GM18519 (cell line): Measurements from ENCODE around the gene PRSS33.

Experiments used
- ATAC-seq: cut with Tn5 transposase; IDR thresholded peaks from one replicate; pipeline ENCODE4 v1.9.1; 2021; ENCODE audit warnings: mild to moderate bottlenecking, moderate library complexity; ENCODE audit not compliant: unreplicated experiment, low FRiP score

The PRSS33 gene, protein sequence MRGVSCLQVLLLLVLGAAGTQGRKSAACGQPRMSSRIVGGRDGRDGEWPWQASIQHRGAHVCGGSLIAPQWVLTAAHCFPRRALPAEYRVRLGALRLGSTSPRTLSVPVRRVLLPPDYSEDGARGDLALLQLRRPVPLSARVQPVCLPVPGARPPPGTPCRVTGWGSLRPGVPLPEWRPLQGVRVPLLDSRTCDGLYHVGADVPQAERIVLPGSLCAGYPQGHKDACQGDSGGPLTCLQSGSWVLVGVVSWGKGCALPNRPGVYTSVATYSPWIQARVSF

DNA sequence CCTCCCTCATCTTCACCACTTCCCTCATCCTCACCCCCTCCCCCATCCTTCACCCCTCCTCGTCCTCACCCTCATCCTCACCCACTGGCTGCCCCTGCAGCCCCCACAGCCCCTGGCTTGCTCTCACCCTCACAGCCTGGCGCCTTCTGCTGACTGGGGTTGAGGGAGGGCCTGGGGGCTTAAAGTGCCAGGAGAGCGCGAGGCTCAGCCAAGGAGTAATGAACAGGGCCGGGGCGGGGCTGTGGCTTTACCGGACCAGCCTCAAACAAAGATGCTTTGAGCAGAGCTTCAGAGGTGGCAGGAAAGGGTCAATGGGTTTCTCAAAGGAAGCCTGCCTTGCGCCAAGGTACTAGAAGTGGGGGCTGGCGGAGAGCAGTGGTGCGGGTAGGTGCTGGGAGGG is at the start of gene PRSS33:
Gene PRSS33, minus strand, starts transcription at position 155 of the 400 bp plus-strand sequence. CDS start 1,013 bp downstream, outside the sequence.
- no peak for ATAC-seq

DNA sequence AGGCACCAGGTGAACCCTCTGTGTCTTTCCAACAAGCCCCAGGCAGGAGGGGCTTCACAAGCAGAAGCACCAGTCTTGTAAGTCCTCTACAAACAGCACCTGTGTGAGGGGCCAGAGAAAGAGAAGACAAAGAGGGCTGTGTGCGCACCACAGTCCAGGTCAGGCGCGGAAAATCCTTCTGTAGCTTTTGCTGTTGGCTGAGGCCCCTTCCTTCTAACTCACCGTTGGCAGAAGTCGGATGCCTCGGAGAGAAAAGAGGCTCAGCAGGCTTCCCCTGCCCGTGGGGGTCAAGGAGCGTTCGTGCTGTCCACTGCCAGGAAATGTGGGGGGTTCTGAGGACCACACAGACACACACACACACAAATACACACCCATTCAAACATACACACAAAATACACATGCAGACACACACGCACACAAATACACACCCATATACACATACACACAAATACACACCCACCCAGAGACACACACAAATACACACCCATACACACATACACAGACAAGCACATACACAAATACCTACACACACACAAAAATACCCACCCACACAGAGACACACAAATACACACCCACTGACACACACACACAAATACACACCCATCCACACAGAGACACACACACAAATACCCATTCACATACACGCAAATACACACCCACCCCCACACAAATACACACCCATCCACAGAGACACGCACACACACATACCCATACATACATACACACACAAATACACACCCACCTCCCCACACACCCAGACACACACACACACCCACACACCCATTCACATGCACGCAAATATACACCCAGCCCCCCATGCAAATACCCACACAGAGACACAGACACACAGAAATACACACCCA is 49.5 kb upstream of the PRSS33 start:
- no peak for ATAC-seq

DNA sequence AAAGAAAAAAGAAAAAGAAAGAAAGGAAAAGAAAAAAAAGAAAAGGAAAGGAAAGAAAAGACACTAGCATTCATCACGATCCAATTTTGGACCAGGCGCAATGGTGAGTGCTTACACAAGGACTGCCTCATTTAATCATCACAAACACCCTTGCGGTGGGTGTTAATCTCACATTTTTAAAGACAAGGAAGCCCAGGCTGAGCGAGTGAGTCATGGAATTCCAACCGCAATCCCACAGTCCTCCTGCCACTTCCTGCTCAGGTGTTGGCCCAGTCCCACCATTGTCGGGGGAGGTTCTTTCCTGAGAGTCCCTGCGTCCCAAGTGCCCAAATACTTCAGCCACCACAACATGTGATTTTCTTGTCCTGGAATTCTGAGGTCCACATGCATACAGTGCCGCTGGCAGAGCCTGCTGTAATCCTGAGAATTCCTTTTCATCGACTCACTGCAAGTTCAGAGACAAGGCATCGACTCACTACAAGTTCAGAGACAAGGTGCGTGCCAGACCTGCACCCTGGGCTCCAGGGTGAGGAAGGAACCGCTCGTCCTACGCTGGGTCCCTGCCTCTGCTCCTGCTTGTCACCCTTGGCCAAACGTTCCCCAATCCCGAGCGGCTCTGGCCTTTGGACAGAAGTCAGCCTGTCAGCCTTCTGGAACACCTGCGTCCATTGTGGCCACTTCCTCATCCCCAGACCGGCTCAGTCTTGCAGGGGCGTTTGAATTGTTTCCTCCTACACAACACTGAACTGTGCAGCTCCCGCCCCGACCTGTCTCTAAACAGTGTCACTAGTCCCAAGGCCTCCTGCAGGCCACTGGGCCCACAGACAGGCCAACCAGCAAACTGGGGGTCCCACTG is 48.5 kb upstream of the PRSS33 start:
- ATAC-seq, result no peak

DNA sequence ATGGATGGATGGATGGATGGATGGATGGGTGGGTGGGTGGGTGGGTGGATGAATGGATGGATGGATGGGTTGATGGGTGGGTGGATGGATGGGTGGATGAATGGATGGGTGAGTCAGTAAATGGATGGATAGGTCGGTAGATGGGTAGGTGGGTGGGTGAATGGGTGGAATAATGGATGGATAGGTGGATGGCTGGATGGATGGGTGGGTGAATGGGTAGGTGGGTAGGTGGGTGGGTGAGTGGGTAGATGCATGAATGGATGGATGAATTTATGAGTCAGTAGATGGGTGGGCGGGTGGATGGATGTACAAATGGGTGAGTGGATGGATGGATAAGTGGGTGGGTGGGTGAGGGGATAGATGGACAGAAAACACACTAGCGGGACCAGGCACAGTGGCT is 47.6 kb upstream of the PRSS33 start:
- ATAC-seq, result no peak

DNA sequence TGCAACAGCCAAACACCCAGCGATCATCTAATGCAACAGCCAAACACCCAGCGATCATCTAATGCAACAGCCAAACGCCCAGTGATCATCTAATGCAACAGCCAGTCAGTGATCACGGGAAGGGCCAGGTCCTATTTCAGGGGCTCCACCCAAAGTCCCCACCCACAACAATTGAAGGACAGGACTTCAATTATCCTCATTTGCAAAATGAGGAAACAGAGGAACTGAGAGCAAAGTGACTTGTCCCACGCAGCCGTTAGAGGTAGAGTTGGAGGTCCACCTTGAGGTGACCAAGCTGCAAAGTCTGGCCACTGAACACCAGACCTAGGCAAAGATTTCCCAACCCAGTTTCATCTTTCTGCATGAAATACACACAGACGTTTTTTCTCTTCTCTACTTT is 46.4 kb upstream of the PRSS33 start:
- ATAC-seq, result no peak

DNA sequence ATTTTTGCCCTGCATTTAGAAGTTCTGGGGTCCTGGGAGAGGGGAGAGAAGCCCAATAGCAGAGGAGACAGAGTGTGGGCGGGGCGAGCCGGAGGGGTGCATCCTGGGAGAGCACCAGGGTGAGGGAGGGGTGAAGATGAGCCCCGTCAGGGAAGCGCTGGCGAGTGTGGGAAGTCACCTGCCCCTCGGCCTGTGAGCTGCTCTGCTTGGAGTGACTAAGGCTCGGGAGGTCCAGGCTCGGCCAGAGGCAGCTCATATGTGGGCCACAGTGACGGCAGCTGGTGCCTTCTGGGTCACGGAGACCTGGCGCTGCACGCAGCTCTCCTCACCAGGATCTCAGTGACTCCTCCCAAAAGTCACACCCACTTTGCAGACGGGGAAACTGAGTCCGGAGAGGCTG is 43.8 kb upstream of the PRSS33 start:
- ATAC-seq, result no peak

DNA sequence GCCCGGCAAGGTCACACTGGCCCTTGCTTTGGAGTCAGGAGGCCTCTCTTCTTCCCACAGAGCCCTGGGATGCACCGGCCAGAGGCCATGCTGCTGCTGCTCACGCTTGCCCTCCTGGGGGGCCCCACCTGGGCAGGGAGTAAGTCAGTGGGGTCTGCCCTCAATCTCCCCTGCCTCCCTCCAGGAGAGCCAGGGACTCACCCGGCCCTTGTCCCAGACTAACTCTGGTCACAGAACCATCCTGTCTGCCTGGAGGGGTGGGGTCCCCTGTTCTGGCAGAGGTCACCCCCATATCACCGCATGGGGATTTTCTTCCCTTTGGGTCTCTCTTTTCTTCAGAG is 43.0 kb upstream of the PRSS33 start:
- no peak for ATAC-seq

DNA sequence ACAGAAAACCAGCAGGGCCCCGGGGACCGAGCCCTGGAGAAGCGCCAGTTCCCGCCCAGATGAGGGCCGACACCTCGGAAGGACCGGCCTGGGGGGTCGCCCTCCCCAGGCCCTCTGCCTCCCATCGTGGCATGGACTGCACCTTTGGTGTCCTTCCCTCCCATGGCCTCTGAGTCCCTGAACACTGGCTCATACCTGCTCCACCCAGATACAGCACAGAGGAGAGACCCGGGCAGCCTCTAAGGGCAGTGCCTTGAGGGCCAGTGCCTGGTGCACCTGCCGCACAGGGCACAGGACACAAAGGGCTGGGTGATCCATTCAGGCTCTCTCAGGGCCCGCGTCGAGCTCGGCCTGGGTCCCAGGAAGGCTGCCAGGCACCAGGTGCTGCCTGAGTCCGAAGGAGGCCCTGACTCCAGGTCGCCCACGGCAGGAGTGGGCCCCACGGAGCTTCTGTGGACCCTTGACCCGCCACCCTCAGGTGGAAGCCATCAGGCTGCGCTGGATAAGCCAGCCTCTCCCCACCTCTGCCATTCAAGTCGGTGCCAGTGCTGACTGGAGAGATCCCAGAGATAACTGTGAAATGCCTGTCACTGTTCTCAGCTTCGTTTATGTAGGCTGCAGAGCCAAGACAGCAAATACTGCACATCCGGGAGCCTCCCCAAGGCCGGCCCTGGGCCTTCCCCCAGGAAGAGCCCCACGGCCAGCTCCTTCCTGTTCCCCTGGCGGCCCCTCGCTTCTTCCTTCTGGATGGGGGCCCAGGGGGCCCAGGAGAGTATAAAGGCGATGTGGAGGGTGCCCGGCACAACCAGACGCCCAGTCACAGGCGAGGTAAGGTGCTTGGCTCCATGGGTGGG is 42.4 kb upstream of the PRSS33 start, which contains the start of gene ZG16B:
Gene ZG16B, plus strand, starts transcription at position 803 of the 854 bp plus-strand sequence. CDS start 139 bp downstream, outside the sequence.
- no peak for ATAC-seq

DNA sequence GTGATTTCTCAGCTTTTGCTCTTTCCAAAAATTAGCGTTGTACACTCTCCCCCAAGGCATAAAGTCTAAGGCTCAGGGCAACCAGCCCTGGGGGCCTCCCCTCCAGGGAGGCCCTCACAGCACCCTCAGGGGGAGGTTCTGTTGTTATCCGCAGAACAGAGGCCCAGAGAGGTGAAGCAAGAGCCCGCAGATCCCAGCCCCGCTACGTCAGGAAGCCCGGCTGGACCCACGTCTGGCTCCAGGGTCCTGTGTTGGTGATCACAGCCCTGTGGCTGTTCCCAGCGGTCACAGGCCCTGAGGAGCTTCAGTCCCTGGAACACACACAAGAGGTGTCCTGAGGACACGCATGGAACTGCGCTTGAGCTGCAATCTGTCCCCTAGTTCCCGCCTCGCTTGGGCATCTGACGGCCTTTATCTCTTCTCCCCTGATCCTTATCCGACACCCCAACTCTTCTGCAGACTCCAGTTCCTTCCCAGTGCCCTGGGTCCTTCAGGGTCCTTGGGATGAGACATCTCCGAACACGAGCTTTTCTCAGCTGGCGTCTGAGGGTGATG is 41.6 kb upstream of the PRSS33 start:
- ATAC-seq, result no peak

DNA sequence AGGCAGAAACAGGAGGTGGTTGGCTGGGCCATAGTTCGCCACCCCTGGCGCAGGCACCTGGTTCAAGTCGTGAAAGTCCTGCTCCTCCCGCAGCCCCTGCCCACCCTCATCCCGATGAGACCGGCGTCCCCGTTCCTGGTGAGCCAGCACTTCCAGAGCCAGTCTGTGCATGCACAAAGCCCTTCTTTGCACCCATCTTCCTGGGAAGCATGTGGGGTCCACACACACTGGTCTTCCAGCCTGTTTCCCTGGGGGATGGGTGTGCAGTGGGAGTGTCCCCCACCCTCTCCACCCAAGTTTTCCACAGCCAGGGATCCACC is 41.1 kb upstream of the PRSS33 start:
- ATAC-seq, result no peak

DNA sequence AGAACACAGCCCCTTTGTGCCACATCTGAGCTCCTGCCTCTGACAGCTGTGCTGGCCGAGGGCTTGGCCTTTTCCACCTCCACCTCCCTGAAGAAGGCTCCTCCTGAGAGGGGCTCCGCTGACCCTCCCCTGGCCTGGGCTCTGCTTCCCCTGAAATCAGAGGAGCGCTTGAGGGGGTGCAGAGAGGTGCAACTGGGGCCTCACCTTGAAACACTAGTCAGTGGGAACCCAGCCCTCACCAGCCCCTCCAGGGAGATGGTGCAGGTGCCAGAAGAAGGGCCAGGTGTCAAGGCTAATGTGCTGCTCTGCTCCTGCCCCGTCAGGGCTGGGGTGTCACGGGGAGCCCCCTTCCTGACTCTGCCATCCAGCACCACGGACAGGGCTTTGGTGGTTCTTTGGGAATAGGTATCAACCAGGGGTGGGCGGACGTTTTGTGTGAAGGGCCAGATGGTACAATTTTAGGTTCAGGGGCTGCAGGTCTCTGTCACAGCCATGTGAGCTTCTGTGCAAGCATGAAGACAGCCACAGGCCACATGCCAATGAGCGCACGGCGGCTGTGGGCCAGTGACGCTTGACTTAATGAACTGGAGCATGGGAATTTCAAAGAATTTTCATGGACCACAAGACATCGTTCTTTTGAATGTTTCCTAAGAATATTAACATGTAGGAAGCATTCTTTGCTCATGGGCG is 40.6 kb upstream of the PRSS33 start:
- ATAC-seq, result no peak

DNA sequence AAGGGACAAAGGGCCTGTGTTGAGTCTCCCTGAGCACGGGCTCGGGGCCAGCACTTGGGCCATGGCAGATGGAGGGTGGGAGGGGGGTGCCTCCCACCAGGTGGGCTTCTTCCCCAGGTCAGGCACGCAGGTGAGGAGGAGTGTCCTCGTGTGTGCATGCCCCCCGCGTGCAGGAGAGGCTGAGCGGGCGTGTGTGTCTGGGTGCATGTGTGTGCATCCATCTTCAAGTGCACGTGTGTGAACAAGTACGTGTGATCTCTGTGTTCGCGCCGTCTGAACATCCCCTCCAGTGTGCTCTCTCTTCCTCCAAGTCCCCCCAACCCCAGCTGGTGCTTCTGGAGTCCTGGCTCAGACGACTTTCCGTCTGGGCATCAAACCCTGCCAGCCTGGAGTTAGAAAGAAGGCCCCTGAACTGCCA is 40.0 kb upstream of the PRSS33 start:
- no peak for ATAC-seq

DNA sequence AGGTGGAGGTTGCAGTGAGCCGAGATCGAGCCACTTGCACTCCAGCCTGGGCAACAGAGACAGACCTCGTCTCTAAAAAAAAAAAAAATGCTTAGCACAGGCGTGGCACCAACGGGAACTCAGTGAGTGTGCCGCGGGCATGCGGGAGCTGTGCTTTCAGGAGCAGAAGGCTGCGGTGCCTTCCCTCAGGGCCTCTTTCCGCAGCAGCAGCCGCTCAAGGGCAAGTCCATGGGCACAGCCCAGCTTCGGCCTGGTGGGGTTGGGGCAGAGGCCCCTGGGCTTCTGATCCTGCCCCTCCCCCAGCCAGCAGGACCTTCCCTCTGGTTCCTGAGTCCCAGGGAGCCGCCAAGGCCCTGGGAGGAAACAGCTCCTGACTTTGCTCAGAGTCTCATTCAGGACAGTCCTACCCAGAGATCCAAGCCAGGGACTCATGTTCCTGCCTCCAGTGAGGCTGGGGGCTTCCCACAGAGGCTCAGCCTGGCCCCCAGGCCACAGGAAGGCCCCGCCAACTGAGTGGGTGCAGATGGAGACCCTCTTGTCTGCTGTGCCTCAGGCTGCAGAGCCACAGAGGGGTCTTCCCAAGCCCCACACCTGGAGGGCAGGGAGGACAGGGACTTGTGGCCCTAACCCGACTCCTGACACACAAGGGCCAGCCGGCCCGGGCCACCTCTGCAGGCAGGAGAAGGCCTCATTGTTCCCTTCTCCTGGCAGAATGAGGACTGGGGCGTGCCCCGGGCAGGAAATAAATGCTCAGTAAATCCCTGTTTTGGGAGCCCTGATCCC is 39.4 kb upstream of the PRSS33 start:
- no peak for ATAC-seq

DNA sequence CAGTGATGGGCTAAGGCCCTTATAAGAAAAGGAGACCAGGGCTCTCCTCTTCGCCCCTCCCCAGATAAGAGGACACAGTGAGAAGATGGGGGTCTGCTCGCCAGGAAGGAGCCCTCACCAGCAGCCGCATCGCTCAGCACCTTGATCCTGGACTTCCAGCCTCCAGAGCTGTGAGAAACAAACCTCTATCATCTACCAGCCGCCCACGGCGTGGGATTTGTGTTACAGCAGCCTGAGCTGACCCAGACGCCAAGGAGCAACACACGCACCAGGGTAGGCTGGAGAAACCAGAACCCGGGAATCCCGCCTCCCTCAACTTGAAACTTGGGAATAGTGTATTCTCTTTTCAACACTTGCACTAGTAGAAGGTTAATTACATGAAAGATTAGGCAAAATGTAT is 38.5 kb upstream of the PRSS33 start:
- ATAC-seq, result no peak

DNA sequence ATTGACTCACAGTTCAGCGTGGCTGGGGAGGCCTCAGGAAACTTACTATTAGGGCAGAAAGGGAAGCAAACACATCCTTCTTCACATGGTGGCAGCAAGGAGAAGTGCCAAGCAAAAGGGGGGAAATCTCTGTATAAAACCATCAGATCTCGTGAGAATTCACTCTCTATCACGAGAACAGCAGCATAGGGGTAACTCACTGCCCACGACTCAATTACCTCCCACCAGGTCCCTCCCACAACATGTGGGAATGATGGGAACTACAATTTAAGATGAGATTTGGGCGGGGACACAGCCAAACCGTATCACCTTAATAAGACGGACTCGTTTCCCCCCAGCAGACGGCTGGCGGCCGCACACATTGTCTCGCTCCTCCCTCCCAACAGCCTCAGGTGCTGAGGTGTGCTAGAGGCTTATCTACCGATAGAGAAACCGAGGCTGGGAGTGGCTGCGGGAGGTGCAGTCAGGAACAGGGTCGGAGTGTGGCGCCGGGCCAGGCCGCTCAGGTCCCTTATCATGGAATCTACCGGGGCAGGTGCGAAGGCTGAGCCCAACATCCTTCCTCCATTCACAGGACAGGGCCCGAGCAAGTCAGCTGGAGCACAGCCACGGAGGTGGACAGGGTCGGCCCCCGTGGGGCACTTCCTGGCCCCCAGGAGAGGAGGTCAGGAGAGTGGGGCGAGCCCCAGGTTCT is 37.8 kb upstream of the PRSS33 start:
- ATAC-seq, result no peak

DNA sequence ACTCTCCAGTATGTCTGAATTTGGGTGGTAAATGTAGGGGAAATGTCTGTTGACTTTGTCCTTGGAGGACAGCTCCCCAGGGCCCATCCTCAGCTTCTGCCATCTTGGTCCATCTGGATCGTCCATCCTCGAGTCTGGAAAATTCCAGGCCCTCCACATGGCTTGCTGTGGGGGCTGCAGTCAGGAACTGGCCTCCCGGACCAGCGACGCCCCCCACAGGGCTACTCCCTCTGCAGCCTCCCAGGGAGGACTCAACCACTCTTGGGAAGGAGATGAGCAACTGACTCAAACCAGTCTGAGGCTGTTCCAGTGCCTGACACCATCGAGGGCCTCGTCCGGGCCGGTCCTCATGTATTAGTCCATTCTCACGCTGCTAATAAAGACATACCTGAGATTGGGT is 37.3 kb upstream of the PRSS33 start:
- no peak for ATAC-seq

DNA sequence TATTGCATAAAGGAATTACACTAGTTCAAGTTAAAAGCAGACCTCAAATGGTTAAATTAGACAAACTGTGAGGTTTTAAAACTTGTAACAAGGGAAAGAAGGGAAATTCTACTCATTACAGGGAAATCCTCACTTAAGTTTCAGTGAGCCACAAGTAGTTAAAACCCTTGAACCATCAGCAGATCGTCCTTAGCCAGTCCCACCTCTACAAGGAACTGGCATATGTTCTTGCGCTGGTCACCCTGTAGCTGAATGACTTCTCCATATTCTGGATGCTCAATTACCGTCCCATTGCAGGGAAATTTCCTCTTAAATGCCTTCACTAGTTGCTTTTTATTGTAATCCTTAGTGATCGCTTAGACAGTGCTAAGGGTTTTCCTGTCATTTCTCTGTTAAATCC is 35.1 kb upstream of the PRSS33 start:
- ATAC-seq, result no peak

DNA sequence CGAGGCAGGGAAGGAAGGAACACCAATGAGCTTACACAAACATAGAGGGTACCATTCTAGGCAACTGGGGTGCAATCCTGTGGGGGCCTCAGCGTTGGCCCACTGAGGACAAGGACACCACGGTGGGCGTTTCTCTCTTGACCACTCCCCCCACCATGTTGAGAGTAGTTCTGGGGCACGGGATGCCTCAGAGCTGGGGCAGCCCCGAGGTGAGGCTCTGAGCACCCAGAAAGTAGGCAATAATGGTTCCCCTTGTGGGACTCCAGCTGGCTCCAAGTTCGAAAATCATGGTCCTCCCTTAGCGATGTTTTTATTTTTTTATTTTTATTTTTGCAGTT is 34.8 kb upstream of the PRSS33 start:
- no peak for ATAC-seq
